GM12878 (cell line): ENCODE data around the gene SUGCT. TPM values are rescaled to one million over a fixed set of nuclear protein-coding genes. Genes with fewer than 3 reads are reported as not detected.

Experiments
- ATAC-seq: fragments of 200-7000 bp; cut with Tn5 transposase; 3 replicates; pipeline ENCODE4 v1.9.1; 2020; ENCODE audit warnings: mild to moderate bottlenecking, moderate library complexity
- BruUV-seq: library from RNA; stranded (reverse); fragments of 400-500 nt; replicated peaks from 2 replicates; lab custom pipeline; 2021; lab: Mats Ljungman, UMichigan
- CTCF ChIA-PET: fragments of 300-600 bp; sonication (Branson Sonifier 250); formaldehyde crosslinking; extraction: SDS; loops from one replicate; lab custom pipeline; 2021; ENCODE audit warnings: inconsistent platforms; lab: Yijun Ruan, JAX
- POLR2A ChIA-PET: fragments of 350-600 bp; formaldehyde crosslinking; extraction: SDS; loops from one replicate; lab custom pipeline; 2021; ENCODE audit warnings: inconsistent platforms; lab: Charles Lee
- RAD21 ChIA-PET: fragments of 300-600 bp; sonication (Branson Sonifier 250); formaldehyde crosslinking; loops from one replicate; lab custom pipeline; 2023; ENCODE audit warnings: antibody characterized with exemption; ENCODE audit not compliant: unreplicated experiment; lab: Charles Lee
- SMC1A ChIA-PET: fragments of 300-600 bp; sonication (Branson Sonifier 250); formaldehyde crosslinking; loops from one replicate; lab custom pipeline; 2023; ENCODE audit not compliant: unreplicated experiment, uncharacterized antibody; lab: Charles Lee
- DNase-seq: peaks from one replicate; pipeline ENCODE4 v3.0.0-alpha.2; 2011; ENCODE audit warnings: low read depth, low spot score
- FAIRE-seq: peaks from 3 replicates; lab custom pipeline; 2011; peaks lifted over from hg19 to GRCh38; lab: Jason Lieb, UNC
- H2AFZ ChIP-seq: 2 replicates; pipeline ENCODE4 v1.6.0; 2011; ENCODE audit warnings: low read depth, low read length, control low read depth; ENCODE audit not compliant: control insufficient read depth
- H3K27ac ChIP-seq: 2 replicates; pipeline ENCODE4 v1.5.1; 2011; ENCODE audit warnings: control low read depth; ENCODE audit not compliant: control insufficient read depth, insufficient read depth
- H3K27me3 ChIP-seq, 2 experiments: replicated peaks in 1 of 2; 2 replicates each; pipeline versions ENCODE4 v1.6.0 to v1.6.1; 2011; ENCODE audit warnings: low read length in 1 of 2; ENCODE audit not compliant: control insufficient read depth in 2 of 2, insufficient read depth in 2 of 2
- H3K36me3 ChIP-seq, 2 experiments: 2 replicates each; pipeline ENCODE4 v1.5.1; 2011; ENCODE audit warnings: low read length in 1 of 2; ENCODE audit not compliant: control insufficient read depth in 2 of 2, insufficient read depth in 2 of 2
- H3K4me1 ChIP-seq: 2 replicates; pipeline ENCODE4 v1.6.1; 2011; ENCODE audit warnings: mild to moderate bottlenecking, low read length, moderate library complexity, mixed read lengths; ENCODE audit not compliant: control insufficient read depth, insufficient read depth
- H3K4me2 ChIP-seq: 2 replicates; pipeline ENCODE4 v1.6.0; 2011; ENCODE audit warnings: control low read depth; ENCODE audit not compliant: control insufficient read depth, insufficient read depth
- H3K4me3 ChIP-seq: fragments of 200-600 bp; sonication (generic); 2 replicates; pipeline ENCODE4 v1.5.1; 2016
- H3K79me2 ChIP-seq: 2 replicates; pipeline ENCODE4 v1.6.0; 2011; ENCODE audit warnings: low read length; ENCODE audit not compliant: control insufficient read depth, insufficient read depth
- H3K9ac ChIP-seq: 2 replicates; pipeline ENCODE4 v1.8.0; 2011; ENCODE audit warnings: low read length, control low read depth, mixed read lengths; ENCODE audit not compliant: control insufficient read depth, insufficient read depth
- H3K9me3 ChIP-seq: replicated peaks from 3 replicates; pipeline ENCODE4 v1.5.1; 2011; ENCODE audit warnings: mild to moderate bottlenecking, low read length; ENCODE audit not compliant: control insufficient read depth, insufficient read depth
- H4K20me1 ChIP-seq: 2 replicates; pipeline ENCODE4 v1.6.0; 2011; ENCODE audit not compliant: control insufficient read depth, insufficient read depth
- BCL11A ChIP-seq: IDR thresholded peaks from 2 replicates; pipeline ENCODE4 v1.6.1; 2011; ENCODE audit warnings: low read depth, low read length
- CEBPZ ChIP-seq: fragments of 150-350 bp; IDR thresholded peaks from 2 replicates; pipeline ENCODE4 v1.6.1; 2016; ENCODE audit warnings: low read depth, low read length
- CHD1 ChIP-seq: IDR thresholded peaks from 2 replicates; pipeline ENCODE4 v1.6.1; 2012; ENCODE audit warnings: low read depth, low read length, improper control_type of control experiment
- EGR1 ChIP-seq, 2 experiments: IDR thresholded peaks; 1 replicate in 1 of 2; 2 replicates in 1 of 2; pipeline ENCODE4 v1.6.1; 2011 to 2012; ENCODE audit warnings: low read depth in 2 of 2, low read length in 2 of 2, borderline replicate concordance in 1 of 2, mild to moderate bottlenecking in 1 of 2, moderate library complexity in 1 of 2
- EP300 ChIP-seq, 2 experiments: fragments of 150-350 bp in 1 of 2; IDR thresholded peaks; 2 replicates each; pipeline ENCODE4 v1.6.1; 2011 to 2012; ENCODE audit warnings: low read depth in 2 of 2, low read length in 2 of 2, borderline replicate concordance in 1 of 2, improper control_type of control experiment in 1 of 2, inconsistent platforms in 1 of 2; ENCODE audit not compliant: control insufficient read depth in 1 of 2
- GABPA ChIP-seq: IDR thresholded peaks from 2 replicates; pipeline ENCODE4 v1.6.1; 2014; ENCODE audit warnings: antibody characterized with exemption, low read depth, mild to moderate bottlenecking, inconsistent platforms
- HDAC2 ChIP-seq: fragments of 200-600 bp; sonication (generic); IDR thresholded peaks from 2 replicates; pipeline ENCODE4 v1.6.1; 2017
- IRF3 ChIP-seq: fragments of 450-650 bp; IDR thresholded peaks from 2 replicates; pipeline ENCODE4 v1.6.1; 2014; ENCODE audit warnings: mild to moderate bottlenecking
- MYB ChIP-seq: fragments of 150-350 bp; IDR thresholded peaks from 2 replicates; pipeline ENCODE4 v1.6.1; 2014; ENCODE audit warnings: mild to moderate bottlenecking, low read depth, low read length, borderline replicate concordance
- POU2F2 ChIP-seq: IDR thresholded peaks from 3 replicates; pipeline ENCODE4 v1.6.1; 2011; ENCODE audit warnings: low read depth, mild to moderate bottlenecking, low read length, borderline replicate concordance
- SMC3 ChIP-seq: IDR thresholded peaks from 2 replicates; pipeline ENCODE4 v1.6.1; 2011; ENCODE audit warnings: low read length, improper control_type of control experiment, borderline replicate concordance
- SP1 ChIP-seq: IDR thresholded peaks from one replicate; pipeline ENCODE4 v1.6.1; 2011; ENCODE audit warnings: low read depth, low read length
- SRF ChIP-seq, 2 experiments: IDR thresholded peaks; 2 replicates each; pipeline ENCODE4 v1.6.1; 2011; ENCODE audit warnings: low read depth in 2 of 2, low read length in 2 of 2, mild to moderate bottlenecking in 1 of 2, moderate library complexity in 1 of 2
- SUZ12 ChIP-seq: fragments of 200-600 bp; sonication (generic); IDR thresholded peaks from one replicate; pipeline ENCODE4 v1.6.1; 2018; ENCODE audit warnings: antibody characterized with exemption, mild to moderate bottlenecking; ENCODE audit not compliant: unreplicated experiment
- ZBTB40 ChIP-seq: fragments of 450-650 bp; IDR thresholded peaks from 2 replicates; pipeline ENCODE4 v1.6.1; 2016; ENCODE audit warnings: mild to moderate bottlenecking, moderate library complexity, borderline replicate concordance
- ZNF274 ChIP-seq: IDR thresholded peaks from one replicate; pipeline ENCODE4 v1.8.0; 2011; ENCODE audit not compliant: insufficient read length, insufficient read depth
- WGBS: methylation state at CpG from one replicate; pipeline ENCODE4 v1.1.6; 2016; ENCODE audit warnings: low lambda C conversion rate; ENCODE audit not compliant: insufficient replicate concordance, insufficient coverage; ENCODE audit errors: missing lambda C conversion rate; 5-methylcytosine and 5-hydroxymethylcytosine counted together
- in situ Hi-C: fragments of 300-500 bp; cut with MboI; formaldehyde crosslinking; loops from 9 replicates; pipeline ENCODE4 v1.14.3; 2018; ENCODE audit warnings: mixed read lengths
- intact Hi-C: fragments of 100-400 bp; cut with micrococcal nuclease; formaldehyde crosslinking; loops from one replicate; pipeline ENCODE4 v1.14.2; 2022; ENCODE audit not compliant: unreplicated experiment
- polyA plus RNA-seq, 11 experiments: library from polyadenylated mRNA; depleted of rRNA in 4 of 11; unstranded in 6 of 11; stranded (reverse) in 5 of 11; fragments of >200 nt; fragmentation: Nextera tagmentation in 4 of 11; fragmentation: Illumina TruSeq in 1 of 11; extraction: Ambion mirVana in 4 of 11; extraction: Trizol in 1 of 11; gene quantifications; 1 replicate in 1 of 11; 2 replicates in 10 of 11; pipeline versions ENCODE4 v1.2.1 to v1.2.3, GENCODE V29; 2011 to 2016; ENCODE audit warnings: inconsistent platforms in 2 of 11, missing spikeins in 2 of 11, low read depth in 1 of 11
- total RNA-seq, 4 experiments: library from RNA; depleted of rRNA in 3 of 4; stranded (reverse); fragments of >200 nt in 3 of 4; fragmentation: Illumina TruSeq in 1 of 4; extraction: Trizol in 1 of 4; gene quantifications; 2 replicates each; pipeline versions ENCODE4 v1.2.1 to v1.2.3, GENCODE V29; 2013 to 2021

Gene SUGCT
- total and polyA plus RNA-seq, 10 of the 15 experiments (the other 5 are each of a cell fraction or from before 2014, with no cell fraction given), result 0.08 to 1.2 (median 0.67) TPM; not detected in 1

- TF ChIP-seq ZBTB40 (no peak), SMC3 (no peak), SRF (IDR thresholded peaks at IDR 0.05; ENCODE audit: low read depth in 2 of 2, low read length in 2 of 2) (no peak), ZNF274 (no peak), SP1 (no peak), HDAC2 (no peak)
Measured at GRCh38 chr7:40234046-40234445, 99.2 kb downstream of the SUGCT start (continued).

- Histone ChIP-seq H3K36me3 (no peaks in the 10 kb centered on the region), H3K79me2 (no peaks in the 10 kb centered on the region), H4K20me1 (no peaks in the 10 kb centered on the region), H3K4me3 (no peak overlapping the region), H3K27ac (no peak overlapping the region), H2AFZ (no peak overlapping the region), H3K9me3 (no peaks in the 10 kb centered on the region), H3K4me2 (no peak overlapping the region), H3K27me3 (no peaks in the 10 kb centered on the region), H3K4me1 (no peaks in the 10 kb centered on the region), H3K9ac (no peak overlapping the region)
- ChIA-PET POLR2A (no interaction called here), RAD21 (no interaction called here), SMC1A (no interaction called here), CTCF (no interaction called here)
- WGBS, result 97% methylated on average over 8 of the region's 8 CpGs
- TF ChIP-seq POU2F2, result no peak
- TF ChIP-seq IRF3, result no peak
- TF ChIP-seq SUZ12, result no peak
- TF ChIP-seq GABPA, result no peak
- no peak for TF ChIP-seq EP300 (IDR thresholded peaks at IDR 0.05; ENCODE audit: borderline replicate concordance in 1 of 2, control insufficient read depth in 1 of 2, low read depth in 2 of 2, low read length in 2 of 2)
- TF ChIP-seq EGR1 (IDR thresholded peaks at IDR 0.05; ENCODE audit: borderline replicate concordance in 1 of 2, low read depth in 2 of 2, low read length in 2 of 2), result no peak
- no peak for TF ChIP-seq MYB
- TF ChIP-seq CEBPZ, result no peak
- TF ChIP-seq CHD1, result no peak
- TF ChIP-seq BCL11A, result no peak
- no peak for ATAC-seq
- in situ Hi-C loops, result no loop called here
- no peak for DNase-seq
- intact Hi-C loops, result loop anchor here (5.0 to 10.0 kb wide), 2 partner anchors 90 to 373 kb away; no protein-coding TSS in a partner anchor
- FAIRE-seq, result no peak
- BruUV-seq, result no TSS peak
Measured at GRCh38 chr7:40234666-40235065, 99.9 kb downstream of the SUGCT start.
